Measurements from ENCODE around the gene NPHP4.

The NPHP4 gene

GRCh38 chr1:5989286-5989605, 3.0 kb downstream of the NPHP4 start:
- FAIRE-seq = no peak

GRCh38 chr1:5988596-5989285, 3.5 kb downstream of the NPHP4 start:
- no peak for FAIRE-seq

- no peak for FAIRE-seq
Measured at GRCh38 chr1:5986018-5986417, 6.2 kb downstream of the NPHP4 start.

- FAIRE-seq = no peak
Measured at GRCh38 chr1:5985250-5985649, 7.0 kb downstream of the NPHP4 start.

GRCh38 chr1:5983361-5984103, 8.7 kb downstream of the NPHP4 start:
- FAIRE-seq = no peak

- FAIRE-seq = no peak
Measured at GRCh38 chr1:5982868-5983267, 9.4 kb downstream of the NPHP4 start.

- FAIRE-seq = no peak
Measured at GRCh38 chr1:5982276-5982675, 9.9 kb downstream of the NPHP4 start.

GRCh38 chr1:5981009-5981380, 11.2 kb downstream of the NPHP4 start:
- no peak for FAIRE-seq

- no peak for FAIRE-seq
Measured at GRCh38 chr1:5980314-5981008, 11.8 kb downstream of the NPHP4 start.

- no peak for FAIRE-seq
Measured at GRCh38 chr1:5979536-5980313, 12.5 kb downstream of the NPHP4 start.

- FAIRE-seq = no peak
Measured at GRCh38 chr1:5978452-5978851, 13.8 kb downstream of the NPHP4 start.

- FAIRE-seq = no peak
Measured at GRCh38 chr1:5977494-5978444, 14.5 kb downstream of the NPHP4 start.

- FAIRE-seq = no peak
Measured at GRCh38 chr1:5976726-5977493, 15.3 kb downstream of the NPHP4 start.

GRCh38 chr1:5976231-5976630, 16.0 kb downstream of the NPHP4 start:
- FAIRE-seq = no peak

GRCh38 chr1:5975133-5975880, 16.9 kb downstream of the NPHP4 start:
- no peak for FAIRE-seq

- no peak for FAIRE-seq
Measured at GRCh38 chr1:5974631-5975030, 17.6 kb downstream of the NPHP4 start.

- no peak for FAIRE-seq
Measured at GRCh38 chr1:5973771-5974170, 18.5 kb downstream of the NPHP4 start.

GRCh38 chr1:5972198-5972520, 20.1 kb downstream of the NPHP4 start:
- FAIRE-seq = no peak

- no peak for FAIRE-seq
Measured at GRCh38 chr1:5971471-5972197, 20.6 kb downstream of the NPHP4 start.

All from colon (tissue), 2 donors.